H1 (cell line): ENCODE measurements around the gene BRPF3. TPM values are rescaled to one million over a fixed set of nuclear protein-coding genes. Genes with fewer than 3 reads are reported as not detected.

Experiments
- CTCF ChIA-PET: fragments of 300-600 bp; sonication (Branson Sonifier 250); formaldehyde crosslinking; loops from one replicate; lab custom pipeline; 2021; ENCODE audit not compliant: partially characterized antibody; lab: Charles Lee
- POLR2A ChIA-PET: fragments of 300-600 bp; sonication (Branson Sonifier 250); formaldehyde crosslinking; loops from one replicate; lab custom pipeline; 2021; ENCODE audit warnings: inconsistent platforms; ENCODE audit not compliant: partially characterized antibody; lab: Charles Lee
- DNase-seq, 2 experiments: peaks; one replicate each; pipeline versions ENCODE4 v3.0.0 to v3.0.0-alpha.2; 2010 to 2022; ENCODE audit warnings: low spot score in 2 of 2, low read depth in 1 of 2, mixed read lengths in 1 of 2
- FAIRE-seq: peaks from 2 replicates; lab custom pipeline; 2011; peaks lifted over from hg19 to GRCh38; lab: Jason Lieb, UNC
- H2AFZ ChIP-seq: 2 replicates; pipeline ENCODE4 v1.8.1; 2012; ENCODE audit warnings: low read length, inconsistent platforms
- H2AK5ac ChIP-seq: 2 replicates; pipeline ENCODE4 v1.6.1; 2013; ENCODE audit warnings: low read depth, low read length
- H2BK120ac ChIP-seq: replicated peaks from 2 replicates; pipeline ENCODE3; 2013; ENCODE audit warnings: low read depth, low read length, inconsistent platforms
- H2BK12ac ChIP-seq: 2 replicates; pipeline ENCODE4 v1.6.1; 2013; ENCODE audit warnings: low read depth, low read length
- H2BK15ac ChIP-seq: 2 replicates; pipeline ENCODE4 v1.6.1; 2013; ENCODE audit warnings: low read length
- H2BK20ac ChIP-seq: 2 replicates; pipeline ENCODE4 v1.6.1; 2013; ENCODE audit warnings: low read length
- H2BK5ac ChIP-seq: 2 replicates; pipeline ENCODE4 v1.6.1; 2013; ENCODE audit warnings: low read depth, low read length
- H3K14ac ChIP-seq: 2 replicates; pipeline ENCODE4 v1.6.1; 2013; ENCODE audit warnings: inconsistent platforms; ENCODE audit not compliant: insufficient read length
- H3K18ac ChIP-seq: 2 replicates; pipeline ENCODE4 v1.6.1; 2013; ENCODE audit warnings: low read length; ENCODE audit errors: extremely low read depth
- H3K23ac ChIP-seq: 2 replicates; pipeline ENCODE4 v1.6.1; 2013; ENCODE audit warnings: inconsistent platforms; ENCODE audit not compliant: insufficient read length
- H3K23me2 ChIP-seq: 2 replicates; pipeline ENCODE4 v1.6.1; 2013; ENCODE audit warnings: low read depth, low read length
- H3K27ac ChIP-seq: 2 replicates; pipeline ENCODE4 v1.6.1; 2011; ENCODE audit warnings: low read depth, low read length, inconsistent platforms
- H3K27me3 ChIP-seq, 4 experiments: replicated peaks in 1 of 4; 1 replicate in 1 of 4; 2 replicates in 3 of 4; pipeline versions ENCODE4 v1.6.1 to v1.8.1; 2011 to 2013; ENCODE audit warnings: low read length in 3 of 4, mild to moderate bottlenecking in 3 of 4, inconsistent platforms in 2 of 4, mixed read lengths in 2 of 4, moderate library complexity in 1 of 4; ENCODE audit not compliant: control insufficient read depth in 3 of 4, insufficient read depth in 3 of 4; ENCODE audit errors: extremely low read depth in 1 of 4
- H3K36me3 ChIP-seq, 4 experiments: 2 replicates each; pipeline versions ENCODE4 v1.6.1 to v1.8.1; 2011 to 2013; ENCODE audit warnings: mild to moderate bottlenecking in 4 of 4, low read length in 3 of 4, moderate library complexity in 2 of 4, control low read depth in 1 of 4, inconsistent platforms in 1 of 4; ENCODE audit not compliant: insufficient read depth in 4 of 4, control insufficient read depth in 2 of 4
- H3K4ac ChIP-seq: replicated peaks from 2 replicates; pipeline ENCODE3; 2013; ENCODE audit warnings: low read length, low read depth, mixed read lengths, inconsistent platforms; ENCODE audit not compliant: insufficient read length
- H3K4me1 ChIP-seq, 4 experiments: replicated peaks in 1 of 4; 1 replicate in 1 of 4; 2 replicates in 3 of 4; pipeline versions ENCODE4 v1.6.1 to v1.8.1; 2011 to 2013; ENCODE audit warnings: low read length in 3 of 4, inconsistent platforms in 2 of 4, mixed read lengths in 1 of 4; ENCODE audit not compliant: insufficient read depth in 4 of 4, control insufficient read depth in 3 of 4
- H3K4me2 ChIP-seq, 2 experiments: 2 replicates each; pipeline versions ENCODE4 v1.6.1 to v1.8.1; 2011 to 2013; ENCODE audit warnings: low read depth in 2 of 2, low read length in 2 of 2, control low read depth in 1 of 2, inconsistent platforms in 1 of 2, mild to moderate bottlenecking in 1 of 2; ENCODE audit not compliant: insufficient read depth in 1 of 2
- H3K4me3 ChIP-seq, 4 experiments: fragments of 200-600, 300-600 bp in 1 of 4; sonication (generic), shearing (Covaris generic), sonication (Bioruptor Twin) in 1 of 4; 2 replicates each; pipeline versions ENCODE4 v1.5.1 to v1.8.1; 2011 to 2016; ENCODE audit warnings: low read length in 4 of 4, low read depth in 3 of 4, control low read depth in 2 of 4, inconsistent platforms in 2 of 4, mild to moderate bottlenecking in 2 of 4, mixed read lengths in 1 of 4, moderate library complexity in 1 of 4; ENCODE audit not compliant: insufficient read depth in 2 of 4; ENCODE audit errors: extremely low read depth in 1 of 4
- H3K56ac ChIP-seq: replicated peaks from 2 replicates; pipeline ENCODE3; 2013; ENCODE audit warnings: low read depth, mild to moderate bottlenecking, mixed read lengths, low read length, inconsistent platforms; ENCODE audit not compliant: insufficient read length
- H3K79me1 ChIP-seq: 2 replicates; pipeline ENCODE4 v1.6.1; 2013; ENCODE audit warnings: low read depth, low read length, control low read depth
- H3K79me2 ChIP-seq, 2 experiments: 2 replicates each; pipeline versions ENCODE4 v1.6.1 to v1.8.1; 2012 to 2013; ENCODE audit warnings: low read length in 2 of 2, mild to moderate bottlenecking in 2 of 2, inconsistent platforms in 1 of 2; ENCODE audit not compliant: insufficient read depth in 2 of 2, control insufficient read depth in 1 of 2
- H3K9ac ChIP-seq, 4 experiments: replicated peaks in 1 of 4; 1 replicate in 1 of 4; 2 replicates in 3 of 4; pipeline versions ENCODE4 v1.6.1 to v1.8.1; 2011 to 2013; ENCODE audit warnings: low read depth in 3 of 4, low read length in 3 of 4, control low read depth in 2 of 4, mild to moderate bottlenecking in 2 of 4, moderate library complexity in 2 of 4, inconsistent platforms in 1 of 4; ENCODE audit errors: extremely low read depth in 1 of 4
- H3K9me3 ChIP-seq, 2 experiments: 2 replicates each; pipeline versions ENCODE4 v1.6.1 to v1.8.1; 2012 to 2013; ENCODE audit warnings: mild to moderate bottlenecking in 2 of 2, moderate library complexity in 2 of 2, control low read depth in 1 of 2, inconsistent platforms in 1 of 2, low read depth in 1 of 2, low read length in 1 of 2, mixed read lengths in 1 of 2; ENCODE audit not compliant: insufficient read depth in 2 of 2
- H4K20me1 ChIP-seq, 2 experiments: replicated peaks in 1 of 2; 2 replicates each; pipeline versions ENCODE3 to v1.8.1; 2011 to 2013; ENCODE audit warnings: inconsistent platforms in 2 of 2, low read length in 2 of 2, mild to moderate bottlenecking in 1 of 2; ENCODE audit not compliant: insufficient read depth in 2 of 2, control insufficient read depth in 1 of 2
- H4K5ac ChIP-seq: 2 replicates; pipeline ENCODE4 v1.6.1; 2013; ENCODE audit warnings: low read length, low read depth, mixed read lengths, inconsistent platforms; ENCODE audit not compliant: insufficient read length
- H4K8ac ChIP-seq: 2 replicates; pipeline ENCODE4 v1.8.0; 2013; ENCODE audit warnings: mild to moderate bottlenecking, moderate library complexity, low read length, inconsistent platforms; ENCODE audit not compliant: insufficient read depth; ENCODE audit errors: extremely low read depth
- H4K91ac ChIP-seq: replicated peaks from 2 replicates; pipeline ENCODE3; 2013; ENCODE audit warnings: low read length, mixed read lengths, inconsistent platforms; ENCODE audit not compliant: insufficient read length
- ATF2 ChIP-seq: IDR thresholded peaks from 2 replicates; pipeline ENCODE4 v1.6.1; 2012; ENCODE audit warnings: low read length, inconsistent platforms
- ATF3 ChIP-seq: IDR thresholded peaks from 2 replicates; pipeline ENCODE4 v1.6.1; 2011; ENCODE audit warnings: low read depth, mild to moderate bottlenecking, low read length; ENCODE audit not compliant: insufficient read depth
- CHD1 ChIP-seq: IDR thresholded peaks from 2 replicates; pipeline ENCODE4 v1.6.1; 2012; ENCODE audit warnings: low read depth, low read length, improper control_type of control experiment
- KDM1A ChIP-seq: fragments of 200-600, 300-600 bp; sonication (generic); IDR thresholded peaks from 2 replicates; pipeline ENCODE4 v1.7.1; 2016; ENCODE audit warnings: mild to moderate bottlenecking, low read length, borderline replicate concordance
- WGBS, 2 experiments: shearing (Covaris generic) in 1 of 2; methylation state at CpG; one replicate each; pipeline versions ENCODE4 v1.1.6 to v1.1.7; 2013 to 2015; ENCODE audit warnings: low lambda C conversion rate in 2 of 2, mixed read lengths in 2 of 2, inconsistent platforms in 1 of 2, low coverage in 1 of 2, missing lambda C conversion rate in 1 of 2; ENCODE audit not compliant: insufficient replicate concordance in 2 of 2, insufficient coverage in 1 of 2, insufficient read length in 1 of 2; ENCODE audit errors: extremely low coverage in 1 of 2, missing lambda C conversion rate in 1 of 2; 5-methylcytosine and 5-hydroxymethylcytosine counted together
- polyA plus RNA-seq, 7 experiments: library from polyadenylated mRNA; depleted of rRNA in 3 of 7; stranded (reverse) in 5 of 7; unstranded in 2 of 7; fragments of >200 nt in 5 of 7; fragments of 200-250 nt in 2 of 7; gene quantifications; 1 replicate in 5 of 7; 2 replicates in 1 of 7; 4 replicates in 1 of 7; pipeline versions ENCODE4 v1.2.1 to v1.2.3, GENCODE V29; 2011 to 2013; ENCODE audit warnings: missing spikeins in 2 of 7, mixed read lengths in 2 of 7
- total RNA-seq: library from RNA; stranded (reverse); fragmentation: NEBNext Ultra II Directional; extraction: Animal tissue kit (Norgen Biotek cat#: 25700); gene quantifications from 2 replicates; pipeline ENCODE4 v1.2.1, GENCODE V29; 2021

Gene BRPF3
- total and polyA plus RNA-seq, 2 of the 8 experiments (the other 6 are each of a cell fraction or from before 2014, with no cell fraction given): 26.0 to 37.5 TPM

DNA sequence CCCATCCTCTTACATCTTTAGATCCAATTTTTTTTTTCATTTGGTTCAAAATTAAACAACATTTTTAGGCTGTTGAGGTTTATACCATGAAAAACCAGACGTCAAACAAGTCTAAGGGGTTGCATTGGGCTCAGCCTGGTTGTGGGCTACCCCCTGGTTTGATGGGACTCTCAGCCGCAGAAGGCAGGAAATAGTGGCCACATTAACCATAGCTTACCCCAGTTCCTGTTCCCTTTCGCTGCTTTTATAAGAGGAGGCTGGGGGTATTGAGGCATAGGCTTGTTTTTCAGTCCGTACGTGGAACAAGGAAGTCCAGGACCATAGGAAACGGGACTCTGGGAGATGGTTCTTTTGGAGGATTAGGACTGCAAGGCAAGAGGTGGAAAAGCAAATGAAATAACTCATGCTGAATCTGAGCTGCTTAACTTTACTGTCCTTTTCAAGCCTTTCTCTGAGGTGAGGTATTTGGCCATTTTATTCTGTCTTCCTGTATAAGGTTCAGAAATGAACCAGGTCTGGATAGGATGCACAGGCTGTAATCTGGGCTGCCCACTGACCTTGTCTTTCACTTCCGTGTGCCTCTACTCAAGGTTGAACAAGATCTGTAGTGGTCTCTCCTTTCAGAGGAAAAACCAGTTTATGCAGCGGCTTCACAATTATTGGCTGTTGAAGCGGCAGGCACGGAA lies 7.7 kb downstream of the BRPF3 start:
- Histone ChIP-seq H3K9ac (no peak overlapping the region), H3K27me3 (no peaks in the 10 kb centered on the region), H3K9me3 (no peaks in the 10 kb centered on the region), H3K79me2 (peaks cover 0 to 52% of the 10 kb centered on the region in 2 experiments; a peak in 3 of 4 replicates), H2BK15ac (no peak overlapping the region), H3K4me2 (no peak overlapping the region), H4K91ac (no peak overlapping the region), H3K23ac (no peak overlapping the region), H2BK12ac (no peak overlapping the region), H2AFZ (no peak overlapping the region), H3K79me1 (peaks cover 14% of the 10 kb centered on the region), H3K14ac (no peak overlapping the region), H4K8ac (no peak overlapping the region), H2BK120ac (no peak overlapping the region), H2BK20ac (no peak overlapping the region), H2BK5ac (no peak overlapping the region), H3K4ac (no peak overlapping the region), H4K20me1 (peaks cover 0 to 14% of the 10 kb centered on the region in 2 experiments), H3K4me3 (no peak overlapping the region), H3K4me1 (no peaks in the 10 kb centered on the region), H2AK5ac (no peak overlapping the region), H3K18ac (no peak overlapping the region), H3K23me2 (no peaks in the 10 kb centered on the region), H3K36me3 (peaks cover 20 to 85% (median 53%) of the 10 kb centered on the region in 4 experiments), H3K27ac (no peak overlapping the region), H4K5ac (no peak overlapping the region), H3K56ac (no peak overlapping the region)
- TF ChIP-seq ATF3: no peak
- no peak for TF ChIP-seq KDM1A
- no peak for TF ChIP-seq ATF2
- no peak for TF ChIP-seq CHD1
- WGBS, 2 experiments: 89% methylated on average over 10 of the region's 10 CpGs; no CpG with 5 or more reads in 1 of the 2 experiments
- ChIA-PET CTCF (interaction anchor here (0.6 to 3.0 kb wide), 4 partner anchors 37 to 65 kb away, joined by 3 to 12 read pairs (median 4); no protein-coding TSS in a partner anchor), POLR2A (no interaction called here)
- DNase-seq: no peak
- no peak for FAIRE-seq
